Measurements from ENCODE around the gene C5orf34. TPM values are rescaled to one million over a fixed set of nuclear protein-coding genes. Genes with fewer than 3 reads are reported as not detected.

Gene C5orf34, protein sequence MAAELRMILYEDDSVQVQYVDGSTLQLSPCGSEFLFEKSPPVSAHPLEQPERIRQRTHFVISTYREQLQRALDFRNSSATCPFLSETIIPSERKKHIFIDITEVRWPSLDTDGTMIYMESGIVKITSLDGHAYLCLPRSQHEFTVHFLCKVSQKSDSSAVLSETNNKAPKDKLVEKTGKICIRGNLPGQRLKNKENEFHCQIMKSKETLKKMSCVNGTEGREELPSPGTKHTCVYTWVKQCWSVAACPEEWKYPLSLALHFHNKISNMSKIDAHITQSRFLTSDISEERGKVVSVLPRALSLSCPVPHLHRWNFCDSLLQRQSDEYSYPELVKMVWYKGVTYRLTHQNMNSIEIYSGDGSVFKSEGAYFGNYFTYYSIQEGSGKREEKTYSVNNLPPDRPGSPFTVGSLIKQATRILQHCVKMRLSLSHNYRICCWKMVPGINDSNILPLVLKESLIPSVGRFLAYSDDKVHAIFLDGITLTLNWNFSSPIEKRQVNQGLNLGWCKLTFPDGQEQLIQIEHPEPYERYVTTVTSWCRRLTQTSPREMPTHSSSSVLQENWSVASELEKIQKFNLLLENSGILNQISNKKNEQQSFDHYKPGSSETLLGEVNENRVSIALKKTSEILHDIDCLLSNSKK
- total RNA-seq: 1 to 10 TPM in 3 of 4 donors, under 1 TPM in 1; 0.29 to 7.7 (median 2.3) TPM

DNA sequence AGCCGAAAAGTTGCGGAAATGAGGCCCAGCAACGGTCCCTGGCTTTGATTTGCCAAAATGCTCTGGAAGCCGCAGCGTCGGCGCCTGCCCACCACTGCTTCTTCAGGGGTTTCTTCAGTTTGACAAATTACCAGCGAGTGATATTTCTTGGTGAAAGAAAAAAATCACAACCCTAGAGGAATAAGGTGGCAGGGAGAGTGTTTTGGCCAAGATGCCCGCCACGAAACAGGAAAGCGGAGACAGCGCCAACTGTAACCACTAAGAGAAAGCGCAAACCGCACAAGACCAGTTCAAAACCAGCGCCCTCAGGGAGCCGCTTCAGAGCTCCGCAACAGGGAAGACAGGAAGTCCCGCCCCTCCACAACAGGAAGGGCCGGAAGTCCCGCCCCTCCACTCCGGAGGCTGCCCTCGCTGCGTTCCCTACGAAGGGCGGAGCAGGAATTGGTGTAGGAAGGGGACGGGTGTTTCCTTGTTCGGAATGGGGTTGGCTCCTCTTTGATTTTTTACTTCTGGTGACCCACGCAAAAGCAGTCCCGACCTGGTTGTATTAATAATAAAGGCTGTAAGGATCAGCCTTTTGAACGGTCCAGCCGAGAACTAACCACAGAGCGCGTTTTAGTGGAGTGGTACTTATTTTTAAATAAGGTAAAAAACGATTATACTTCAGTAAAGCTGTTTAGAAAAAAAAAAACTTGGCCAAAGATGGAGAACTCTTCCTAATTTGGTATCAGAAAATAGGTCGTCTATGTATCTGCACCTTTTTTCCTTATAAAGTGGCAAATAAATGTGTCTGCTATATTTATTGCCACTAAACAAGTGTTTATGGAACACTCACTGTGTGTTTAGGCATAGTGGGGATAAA, at the start of gene C5orf34:
TSS of gene C5orf34 (minus strand) at position 333 of the 862 bp plus-strand sequence. CDS start 5,809 bp downstream, outside the sequence.
- Histone ChIP-seq H3K4me3 (peak within 1 kb of the TSS; percentile 54 to 57), H3K27ac (peak within 1 kb of the TSS; percentile 79 to 84), H3K36me3 (no peaks in the 10 kb centered on the region), H3K9me3 (no peaks in the 10 kb centered on the region), H3K27me3 (no peaks in the 10 kb centered on the region), H3K4me1 (peaks cover 0 to 5% of the 10 kb centered on the region in 2 donors)
- TF ChIP-seq, protein P1, sequence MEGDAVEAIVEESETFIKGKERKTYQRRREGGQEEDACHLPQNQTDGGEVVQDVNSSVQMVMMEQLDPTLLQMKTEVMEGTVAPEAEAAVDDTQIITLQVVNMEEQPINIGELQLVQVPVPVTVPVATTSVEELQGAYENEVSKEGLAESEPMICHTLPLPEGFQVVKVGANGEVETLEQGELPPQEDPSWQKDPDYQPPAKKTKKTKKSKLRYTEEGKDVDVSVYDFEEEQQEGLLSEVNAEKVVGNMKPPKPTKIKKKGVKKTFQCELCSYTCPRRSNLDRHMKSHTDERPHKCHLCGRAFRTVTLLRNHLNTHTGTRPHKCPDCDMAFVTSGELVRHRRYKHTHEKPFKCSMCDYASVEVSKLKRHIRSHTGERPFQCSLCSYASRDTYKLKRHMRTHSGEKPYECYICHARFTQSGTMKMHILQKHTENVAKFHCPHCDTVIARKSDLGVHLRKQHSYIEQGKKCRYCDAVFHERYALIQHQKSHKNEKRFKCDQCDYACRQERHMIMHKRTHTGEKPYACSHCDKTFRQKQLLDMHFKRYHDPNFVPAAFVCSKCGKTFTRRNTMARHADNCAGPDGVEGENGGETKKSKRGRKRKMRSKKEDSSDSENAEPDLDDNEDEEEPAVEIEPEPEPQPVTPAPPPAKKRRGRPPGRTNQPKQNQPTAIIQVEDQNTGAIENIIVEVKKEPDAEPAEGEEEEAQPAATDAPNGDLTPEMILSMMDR (IDR thresholded peaks at IDR 0.05): peak in 1 of 4 experiments; percentile 29
- peak; percentile 50 to 58 for TF ChIP-seq POLR2A (IDR thresholded peaks at IDR 0.05)
- DNase-seq: peak; percentile 96 to 97
- intact Hi-C loops (cut with DNase I; ENCODE audit: low total_unique reads): no loop called here

DNA sequence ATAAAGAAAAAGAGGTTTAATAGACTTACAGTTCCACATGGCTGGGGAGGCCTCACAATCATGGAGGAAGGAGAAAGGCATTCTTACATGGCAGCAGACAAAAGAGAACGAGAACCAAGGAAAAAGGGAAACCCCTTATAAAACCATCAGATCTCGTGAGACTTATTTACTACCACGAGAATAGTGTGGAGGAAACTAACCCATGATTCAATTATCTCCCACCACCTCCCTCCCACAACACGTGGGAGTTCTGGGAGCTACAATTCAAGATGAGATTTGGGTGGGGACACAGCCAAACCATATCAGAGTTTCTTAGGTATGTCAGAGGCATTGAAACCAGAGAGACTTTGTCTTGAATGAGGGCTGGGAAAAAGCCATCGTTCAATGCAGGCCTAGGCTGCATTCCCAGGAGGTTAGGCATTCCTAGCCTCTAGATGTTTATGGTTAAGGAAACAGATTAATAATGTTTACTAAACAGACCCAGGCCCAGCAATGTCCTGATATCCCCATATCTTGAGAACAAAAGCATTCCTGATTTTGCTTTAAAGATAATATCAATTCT, 49.4 kb upstream of the C5orf34 start:
- intact Hi-C loops (cut with DNase I; ENCODE audit: low total_unique reads): no loop called here
- no peaks in the 10 kb centered on the region for H3K27me3 ChIP-seq
- no peak overlapping the region for H3K27ac ChIP-seq
- H3K9me3 ChIP-seq: no peaks in the 10 kb centered on the region
- H3K4me1 ChIP-seq: no peaks in the 10 kb centered on the region
- no peak overlapping the region for H3K4me3 ChIP-seq
- TF ChIP-seq, protein P1 (IDR thresholded peaks at IDR 0.05): no peak
- TF ChIP-seq POLR2A (IDR thresholded peaks at IDR 0.05): no peak
- DNase-seq: no peak
- no peaks in the 10 kb centered on the region for H3K36me3 ChIP-seq

DNA sequence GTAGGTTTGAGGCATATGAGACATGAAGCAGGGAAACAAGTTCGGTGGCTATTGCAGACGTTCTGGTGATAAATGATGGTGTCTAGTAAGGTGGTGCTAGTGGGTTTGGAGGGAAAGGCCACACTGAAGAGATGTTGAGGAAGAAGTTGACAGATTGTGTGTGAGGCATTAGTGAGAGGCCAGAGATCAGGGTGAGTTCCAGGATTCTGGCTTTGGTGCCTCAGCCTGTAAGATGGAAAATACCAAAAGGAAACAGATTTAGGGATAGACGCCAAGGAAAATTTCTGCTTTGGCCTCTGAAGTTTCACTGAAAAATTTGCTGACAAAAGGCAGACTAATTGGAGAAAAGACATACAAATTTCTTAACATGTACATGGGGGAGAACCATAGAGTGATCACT, 48.4 kb upstream of the C5orf34 start:
- intact Hi-C loops (cut with DNase I; ENCODE audit: low total_unique reads): no loop called here
- Histone ChIP-seq H3K27me3 (no peaks in the 10 kb centered on the region), H3K9me3 (no peaks in the 10 kb centered on the region), H3K27ac (no peak overlapping the region), H3K36me3 (no peaks in the 10 kb centered on the region), H3K4me1 (no peaks in the 10 kb centered on the region), H3K4me3 (no peak overlapping the region)
- peak in 1 of 2 donors; percentile 22 for DNase-seq
- TF ChIP-seq, protein P1 (IDR thresholded peaks at IDR 0.05): no peak
- TF ChIP-seq POLR2A (IDR thresholded peaks at IDR 0.05): no peak

DNA sequence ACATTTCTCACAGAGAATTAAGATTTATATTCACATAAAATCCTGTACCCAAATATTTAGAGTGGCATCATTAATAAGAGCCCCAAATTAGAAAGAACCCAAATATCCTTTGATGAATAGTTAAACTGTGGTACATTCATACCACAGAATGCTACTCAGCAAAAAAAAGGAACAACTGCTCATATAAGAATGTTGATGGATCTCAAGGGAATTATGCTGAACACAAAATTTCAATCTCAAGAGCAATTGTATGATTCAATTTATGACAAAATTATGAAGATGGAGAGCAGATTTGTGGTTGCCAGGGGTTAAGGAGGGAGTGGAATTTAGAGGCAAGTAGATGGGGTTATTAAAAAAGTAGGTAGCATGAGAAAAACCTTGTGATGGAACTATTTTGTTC, 46.4 kb upstream of the C5orf34 start:
- intact Hi-C loops (cut with DNase I; ENCODE audit: low total_unique reads): no loop called here
- H3K4me3 ChIP-seq: no peak overlapping the region
- H3K4me1 ChIP-seq: no peaks in the 10 kb centered on the region
- no peak for TF ChIP-seq POLR2A (IDR thresholded peaks at IDR 0.05)
- TF ChIP-seq, protein P1 (IDR thresholded peaks at IDR 0.05): no peak
- DNase-seq: no peak
- H3K27me3 ChIP-seq: no peaks in the 10 kb centered on the region
- no peak overlapping the region for H3K27ac ChIP-seq
- H3K36me3 ChIP-seq: no peaks in the 10 kb centered on the region
- H3K9me3 ChIP-seq: no peaks in the 10 kb centered on the region
